ENCODE measurements around the gene KLHDC10.

- TF ChIP-seq POLR2A (IDR thresholded peaks at IDR 0.05; ENCODE audit: low read length) (no peak), NR3C1 (IDR thresholded peaks at IDR 0.05) (no peak), CTCF (IDR thresholded peaks at IDR 0.05) (no peak), MYC (IDR thresholded peaks at IDR 0.05; ENCODE audit: borderline replicate concordance, low read length) (no peak), MAX (IDR thresholded peaks at IDR 0.05) (no peak), RAD21 (conservative IDR thresholded peaks at IDR 0.05 in 1 of 2, IDR thresholded peaks at IDR 0.05 in 1 of 2) (no peak), JUNB (IDR thresholded peaks at IDR 0.05) (no peak), POLR2AphosphoS2 (conservative IDR thresholded peaks at IDR 0.05; ENCODE audit: low read length) (no peak)
Measured at GRCh38 chr7:130156140-130156539, 85.8 kb downstream of the KLHDC10 start.

Data from A549 (cell line).